Transverse colon (tissue), 4 donors: ENCODE results near the gene BAIAP2. TPM values are rescaled to one million over a fixed set of nuclear protein-coding genes. Genes with fewer than 3 reads are reported as not detected.

Experiments
- DNase-seq: peaks from one replicate; pipeline ENCODE4 v3.0.0-alpha.2; 2019
- H3K27ac ChIP-seq, 4 donors: fragments of 200-600 bp; sonication (generic); 2 replicates each; pipeline ENCODE4 v1.5.1; 2016 to 2018; ENCODE audit warnings: inconsistent platforms in 4 of 4
- H3K27me3 ChIP-seq: fragments of 200-600 bp; sonication (generic); 2 replicates; pipeline ENCODE4 v1.5.1; 2017; ENCODE audit warnings: inconsistent platforms
- H3K36me3 ChIP-seq, 4 donors: fragments of 200-600 bp; sonication (generic); 2 replicates each; pipeline ENCODE4 v1.5.1; 2017 to 2019; ENCODE audit warnings: inconsistent platforms in 4 of 4
- H3K4me1 ChIP-seq, 4 donors: fragments of 200-600 bp; sonication (generic); 2 replicates each; pipeline ENCODE4 v1.5.1; 2017 to 2020; ENCODE audit warnings: inconsistent platforms in 4 of 4
- H3K4me3 ChIP-seq, 4 donors: fragments of 200-600 bp; sonication (generic); 1 replicate in 1 of 4; 2 replicates in 3 of 4; pipeline versions ENCODE4 v1.5.1 to v1.6.1; 2017 to 2019; ENCODE audit warnings: inconsistent platforms in 4 of 4
- H3K9me3 ChIP-seq, 2 donors: fragments of 200-600 bp; sonication (generic); 2 replicates each; pipeline ENCODE4 v1.5.1; 2017 to 2019; ENCODE audit warnings: inconsistent platforms in 2 of 2
- EP300 ChIP-seq: sonication (generic); formaldehyde crosslinking; IDR thresholded peaks from one replicate; pipeline ENCODE4 v1.6.1; 2017; ENCODE audit warnings: antibody characterized with exemption, low read depth
- POLR2A ChIP-seq: fragments of 450-650 bp; IDR thresholded peaks from one replicate; pipeline ENCODE4 v1.6.1; 2016; ENCODE audit warnings: antibody characterized with exemption, mild to moderate bottlenecking, moderate library complexity
- POLR2AphosphoS5 ChIP-seq, 3 donors: sonication (generic); formaldehyde crosslinking; IDR thresholded peaks; one replicate each; pipeline ENCODE4 v1.6.1; 2016; ENCODE audit warnings: antibody characterized with exemption in 3 of 3
- WGBS, 2 donors: methylation state at CpG; one replicate each; pipeline ENCODE4 v1.1.5; 2018; ENCODE audit warnings: low coverage in 1 of 2; 5-methylcytosine and 5-hydroxymethylcytosine counted together
- in situ Hi-C, 4 donors: fragments of 200-750 bp; cut with MboI; loops; one replicate each; pipeline versions ENCODE4 v1.15.0 to v1.15.1; 2017; ENCODE audit warnings: low sequenced_read_pairs in 3 of 4, low pct_ligation_motif_present in 1 of 4, low pct_unique_long_range_greater_than_20kb in 1 of 4
- intact Hi-C: fragments of 100-400 bp; cut with DNase I; formaldehyde crosslinking; loops from one replicate; pipeline ENCODE4 v1.15.1; 2023; ENCODE audit warnings: low total_unique reads
- total RNA-seq, 4 donors: library from RNA; depleted of rRNA; stranded (reverse); fragments of >200 nt; gene quantifications; one replicate each; pipeline ENCODE4 v1.1.0, GENCODE V29; 2016
- TF ChIP-seq, protein P1 (sequence below), 5 experiments: fragments of 200-600 bp in 3 of 5; fragments of 450-650 bp in 2 of 5; sonication (generic) in 3 of 5; IDR thresholded peaks; 1 replicate in 2 of 5; 2 replicates in 3 of 5; pipeline ENCODE4 v1.5.1; 2016 to 2017; ENCODE audit warnings: antibody characterized with exemption in 5 of 5, inconsistent platforms in 3 of 5, mild to moderate bottlenecking in 2 of 5, moderate library complexity in 1 of 5

Gene BAIAP2
- total RNA-seq, 4 donors from 2014 or later: 11.7 to 62.1 (median 39.6) TPM

DNA sequence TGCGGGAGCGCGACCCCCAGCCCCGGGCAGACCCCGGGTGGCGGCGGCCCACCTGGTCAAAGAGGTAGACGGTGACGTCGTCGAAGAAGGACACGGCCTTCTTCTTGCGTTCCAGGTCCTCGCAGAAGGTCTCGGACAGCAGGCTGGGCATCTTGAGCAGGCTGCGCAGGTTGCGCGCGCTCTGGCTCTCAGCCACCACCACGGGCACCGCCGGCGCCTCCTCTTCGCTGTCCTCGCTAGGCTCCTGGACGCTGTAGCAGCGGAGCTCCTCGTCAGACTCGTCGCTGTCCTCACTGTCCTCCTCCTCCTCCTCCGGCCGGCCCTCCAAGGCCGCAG, 85.2 kb downstream of the BAIAP2 start:
- TF ChIP-seq POLR2AphosphoS5 (IDR thresholded peaks at IDR 0.05) (no peak), POLR2A (no peak), EP300 (no peak)
- TF ChIP-seq, protein P1, sequence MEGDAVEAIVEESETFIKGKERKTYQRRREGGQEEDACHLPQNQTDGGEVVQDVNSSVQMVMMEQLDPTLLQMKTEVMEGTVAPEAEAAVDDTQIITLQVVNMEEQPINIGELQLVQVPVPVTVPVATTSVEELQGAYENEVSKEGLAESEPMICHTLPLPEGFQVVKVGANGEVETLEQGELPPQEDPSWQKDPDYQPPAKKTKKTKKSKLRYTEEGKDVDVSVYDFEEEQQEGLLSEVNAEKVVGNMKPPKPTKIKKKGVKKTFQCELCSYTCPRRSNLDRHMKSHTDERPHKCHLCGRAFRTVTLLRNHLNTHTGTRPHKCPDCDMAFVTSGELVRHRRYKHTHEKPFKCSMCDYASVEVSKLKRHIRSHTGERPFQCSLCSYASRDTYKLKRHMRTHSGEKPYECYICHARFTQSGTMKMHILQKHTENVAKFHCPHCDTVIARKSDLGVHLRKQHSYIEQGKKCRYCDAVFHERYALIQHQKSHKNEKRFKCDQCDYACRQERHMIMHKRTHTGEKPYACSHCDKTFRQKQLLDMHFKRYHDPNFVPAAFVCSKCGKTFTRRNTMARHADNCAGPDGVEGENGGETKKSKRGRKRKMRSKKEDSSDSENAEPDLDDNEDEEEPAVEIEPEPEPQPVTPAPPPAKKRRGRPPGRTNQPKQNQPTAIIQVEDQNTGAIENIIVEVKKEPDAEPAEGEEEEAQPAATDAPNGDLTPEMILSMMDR (IDR thresholded peaks at IDR 0.05): no peak
- DNase-seq: no peak
- no peaks in the 10 kb centered on the region for H3K9me3 ChIP-seq
- H3K4me1 ChIP-seq: peaks cover 0 to 9% (median 4%) of the 10 kb centered on the region in 4 donors
- H3K4me3 ChIP-seq: no peak overlapping the region
- WGBS, 2 donors: 90% methylated on average over 33 of the region's 33 CpGs; no CpG with 5 or more reads in 1 of the 2 donors
- in situ Hi-C loops: no loop called here
- no peak overlapping the region for H3K27ac ChIP-seq
- intact Hi-C loops: no loop called here
- H3K36me3 ChIP-seq: no peaks in the 10 kb centered on the region
- H3K27me3 ChIP-seq: peaks cover 4% of the 10 kb centered on the region

DNA sequence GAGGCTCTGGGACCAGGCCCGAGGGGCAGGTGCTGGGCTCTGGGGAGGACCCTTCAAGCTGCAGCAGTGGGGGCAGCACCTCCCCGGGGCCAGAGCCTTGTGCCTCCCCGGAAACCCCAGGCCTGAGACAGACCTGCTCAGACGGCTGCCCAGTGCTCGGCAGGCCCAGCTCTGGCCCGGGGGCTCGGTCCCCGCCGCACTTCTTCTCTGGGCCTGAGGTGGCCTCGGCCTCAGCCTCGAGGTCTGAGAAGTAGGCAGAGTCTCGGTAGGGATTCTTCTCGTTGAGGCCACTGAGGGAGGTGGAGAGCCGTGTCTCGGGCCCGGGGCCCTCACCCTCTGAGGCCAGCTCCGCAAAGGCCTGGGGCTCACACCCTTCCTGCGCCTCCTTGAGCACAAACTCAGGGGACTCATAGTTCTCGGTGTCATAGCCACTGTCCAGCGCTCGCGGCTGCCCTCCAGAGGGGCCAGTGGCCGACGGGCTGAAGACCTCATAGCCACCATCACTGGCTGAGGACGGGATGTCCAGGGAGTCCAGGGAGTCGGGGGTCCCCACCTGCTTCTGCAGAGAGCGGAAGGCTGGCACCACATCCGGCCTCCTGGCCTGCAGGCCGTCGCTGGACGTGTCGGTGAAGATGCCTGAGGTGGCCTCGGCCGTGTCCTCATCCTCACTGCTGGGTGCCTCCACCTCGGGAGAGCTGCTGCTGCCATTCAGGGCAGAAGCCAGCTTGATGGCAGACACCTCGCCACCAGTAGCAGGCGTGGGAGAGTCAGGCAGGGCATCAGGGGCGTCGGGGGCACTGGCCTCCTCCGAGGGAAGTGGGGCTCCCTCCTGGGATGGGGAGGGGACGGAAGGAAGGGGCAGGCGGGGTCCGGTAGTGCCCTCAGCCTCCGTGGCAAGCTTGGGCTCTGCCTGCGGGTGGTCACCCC, 86.0 kb downstream of the BAIAP2 start:
- no peak for DNase-seq
- WGBS, 2 donors: 67% methylated on average over 32 of the region's 45 CpGs; no CpG with 5 or more reads in 1 of the 2 donors
- Histone ChIP-seq H3K9me3 (no peaks in the 10 kb centered on the region), H3K36me3 (no peaks in the 10 kb centered on the region), H3K4me3 (no peak overlapping the region), H3K27ac (no peak overlapping the region), H3K4me1 (peaks cover 0 to 9% (median 4%) of the 10 kb centered on the region in 4 donors), H3K27me3 (peaks cover 4% of the 10 kb centered on the region)
- TF ChIP-seq, protein P1 (IDR thresholded peaks at IDR 0.05): no peak
- TF ChIP-seq POLR2AphosphoS5 (IDR thresholded peaks at IDR 0.05): no peak
- TF ChIP-seq EP300: no peak
- no peak for TF ChIP-seq POLR2A
- in situ Hi-C loops (no loop called here), intact Hi-C loops (no loop called here)

DNA sequence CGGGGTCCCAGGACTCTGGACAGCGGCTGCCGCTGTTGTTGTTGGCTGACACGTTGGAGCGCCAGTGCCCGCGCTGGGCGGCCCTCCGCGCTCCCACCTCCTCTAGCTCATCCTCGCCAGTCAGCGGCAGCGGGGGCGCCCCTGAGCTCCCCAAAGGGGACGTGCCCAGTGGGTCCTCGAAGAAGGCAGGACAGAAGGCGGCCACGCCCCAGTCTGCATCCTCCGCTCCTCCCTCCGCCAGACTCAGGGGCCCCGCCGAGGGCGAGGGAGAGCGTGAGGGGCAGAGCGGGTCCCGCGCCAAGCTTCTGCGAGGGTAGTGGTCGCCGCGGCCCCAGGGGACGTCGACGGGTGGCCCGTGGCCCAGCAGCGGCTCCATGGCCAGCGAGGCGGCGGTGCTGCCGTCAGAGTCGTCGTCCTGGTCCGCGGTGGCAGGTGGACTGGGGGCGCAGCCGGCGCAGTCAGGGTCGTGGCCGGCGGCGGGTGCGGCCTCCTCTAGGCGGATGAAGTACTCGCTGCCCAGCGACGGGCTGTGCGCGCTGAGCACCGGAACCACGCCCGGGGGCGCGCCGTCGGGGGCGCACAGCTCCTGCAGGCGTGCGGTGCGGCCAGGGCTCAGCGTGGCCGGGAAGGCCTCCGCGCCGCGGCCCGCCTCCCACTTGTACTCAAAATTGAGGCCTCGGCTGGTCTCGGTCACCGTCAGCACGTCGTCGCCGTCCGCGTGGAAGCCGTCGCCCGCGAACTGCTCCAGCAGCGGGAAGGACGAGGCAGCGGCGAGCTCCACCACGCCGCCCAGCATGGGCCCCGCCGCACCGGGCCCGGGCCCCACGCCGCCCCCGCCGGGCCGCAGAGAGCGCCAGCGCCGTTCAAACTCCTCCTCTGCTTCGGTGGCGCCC, 87.1 kb downstream of the BAIAP2 start:
- intact Hi-C loops: no loop called here
- H3K27me3 ChIP-seq: peaks cover 4% of the 10 kb centered on the region
- in situ Hi-C loops: no loop called here
- no peak overlapping the region for H3K27ac ChIP-seq
- H3K4me1 ChIP-seq: peaks cover 0 to 9% (median 4%) of the 10 kb centered on the region in 4 donors
- no peak overlapping the region for H3K4me3 ChIP-seq
- DNase-seq: no peak
- TF ChIP-seq POLR2AphosphoS5 (IDR thresholded peaks at IDR 0.05) (no peak), POLR2A (no peak), EP300 (no peak)
- TF ChIP-seq, protein P1 (IDR thresholded peaks at IDR 0.05): no peak
- 77% methylated on average over 104 of the region's 109 CpGs; no CpG with 5 or more reads in 1 of the 2 donors for WGBS, 2 donors
- no peaks in the 10 kb centered on the region for H3K36me3 ChIP-seq
- no peaks in the 10 kb centered on the region for H3K9me3 ChIP-seq
